Left lobe of liver (tissue), 1 donor: ENCODE measurements around the gene CARTPT. TPM values are rescaled to one million over a fixed set of nuclear protein-coding genes. Genes with fewer than 3 reads are reported as not detected.

ENCODE experiments used
- total RNA-seq: library from RNA; stranded (reverse); gene quantifications from one replicate; pipeline ENCODE4 v1.2.1, GENCODE V29; 2021
- donor health status: DM: no; HTN: yes; CAD: no.

Gene CARTPT
- total RNA-seq, 1 donor from 2014 or later = not detected

Other genes with a start within 250 kb of the CARTPT start
- gene MCCC2, start 131.9 kb upstream of the CARTPT start, total RNA-seq = 86.2 TPM